HG02678 (cell line): Measurements from ENCODE around the gene GAPDH.
"Not testable (repeated sequence)": the region's sequence is repeated elsewhere in the genome, so short reads cannot be mapped to it uniquely, and the experiment has no call there.

Source experiments
- ATAC-seq: cut with Tn5 transposase; IDR thresholded peaks from one replicate; pipeline ENCODE4 v1.9.1; 2021; ENCODE audit warnings: mild to moderate bottlenecking, moderate library complexity; ENCODE audit not compliant: unreplicated experiment

The GAPDH gene

DNA sequence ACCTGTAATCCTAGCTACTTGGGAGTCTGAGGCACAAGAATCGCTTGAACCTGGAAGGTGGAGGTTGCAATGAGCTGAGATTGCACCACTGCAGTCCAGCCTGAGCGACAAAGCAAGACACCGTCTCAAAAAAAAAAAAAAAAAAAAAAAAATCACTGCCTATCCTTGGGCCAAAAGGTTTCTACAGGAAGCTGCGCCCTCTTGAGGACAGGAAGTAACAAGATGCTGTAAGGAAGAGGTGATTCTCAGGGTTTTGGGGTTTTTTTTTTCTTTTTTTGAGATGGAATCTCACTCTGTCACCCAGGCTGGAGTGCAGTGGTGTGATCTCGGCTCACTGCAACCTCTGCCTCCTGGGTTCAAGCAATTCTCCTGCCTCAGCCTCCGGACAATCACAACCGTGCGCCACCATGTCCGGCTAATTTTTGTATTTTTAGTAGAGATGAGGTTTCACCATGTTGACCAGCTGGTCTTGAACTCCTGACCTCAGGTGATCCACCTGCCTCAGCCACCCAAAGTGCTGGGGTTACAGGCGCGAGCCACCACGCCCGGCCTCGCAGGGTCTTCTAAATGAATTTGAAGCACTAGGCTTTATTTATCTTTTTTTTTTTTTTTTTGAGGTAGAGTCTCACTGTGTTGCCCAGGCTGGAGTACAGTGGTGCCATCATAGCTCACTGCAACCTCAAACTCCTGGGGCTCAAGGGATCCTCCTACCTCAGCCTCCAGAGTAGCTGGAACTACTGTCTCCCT is 23.9 kb downstream of the GAPDH start:
- ATAC-seq = not testable (repeated sequence)

DNA sequence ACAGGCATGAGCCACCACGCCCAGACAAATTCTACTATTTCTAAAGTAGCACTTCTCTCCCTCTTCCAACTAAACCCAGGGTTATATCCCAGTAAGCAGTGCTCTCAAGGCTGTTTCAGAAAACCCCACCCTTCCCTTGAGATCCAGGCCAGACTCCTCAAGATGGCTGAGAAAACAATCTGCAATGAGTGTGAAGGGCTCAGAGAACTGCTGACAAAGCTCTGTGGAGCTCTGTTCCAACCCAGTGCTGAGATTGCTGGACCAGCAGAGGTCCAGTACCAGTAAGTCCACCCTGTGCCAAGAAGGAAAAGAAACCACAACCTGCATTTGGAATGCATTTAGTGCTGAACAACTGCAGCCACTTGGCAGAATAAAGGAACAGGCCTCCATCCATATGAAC is 25.2 kb downstream of the GAPDH start:
- ATAC-seq = no peak

DNA sequence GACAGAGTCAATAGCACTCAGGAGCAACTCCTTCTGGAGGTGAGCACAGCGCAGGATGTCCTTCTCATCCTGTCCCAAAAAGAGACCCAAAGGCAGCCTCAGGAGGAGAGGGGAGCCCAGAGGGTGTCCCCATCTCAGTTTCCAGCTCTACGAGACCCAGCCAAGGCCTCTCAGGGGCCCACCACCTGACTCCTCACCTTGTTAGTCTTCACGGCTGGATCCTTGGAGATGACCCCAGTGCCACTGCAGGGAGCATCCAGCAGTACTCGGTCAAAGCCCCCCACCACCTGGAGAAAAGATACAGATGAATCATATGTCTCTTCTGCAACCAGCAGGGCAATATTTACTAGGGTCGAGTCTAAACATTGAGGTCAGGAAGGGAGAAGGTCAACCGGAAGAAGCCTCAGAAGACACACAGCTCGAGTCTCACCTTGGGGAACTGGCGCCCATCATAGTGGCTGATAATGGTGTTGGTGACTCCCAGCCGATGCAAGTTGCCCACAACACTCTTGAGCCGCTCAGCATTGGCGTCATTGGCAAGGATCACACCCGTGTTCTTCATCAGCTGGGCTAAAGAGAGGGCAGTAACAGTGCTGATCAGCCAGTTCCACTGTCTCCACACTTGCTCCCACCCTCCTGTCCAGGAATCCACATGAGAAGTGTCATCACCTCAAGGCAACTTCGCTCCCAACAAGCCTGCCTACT is 26.3 kb downstream of the GAPDH start:
- no peak for ATAC-seq

DNA sequence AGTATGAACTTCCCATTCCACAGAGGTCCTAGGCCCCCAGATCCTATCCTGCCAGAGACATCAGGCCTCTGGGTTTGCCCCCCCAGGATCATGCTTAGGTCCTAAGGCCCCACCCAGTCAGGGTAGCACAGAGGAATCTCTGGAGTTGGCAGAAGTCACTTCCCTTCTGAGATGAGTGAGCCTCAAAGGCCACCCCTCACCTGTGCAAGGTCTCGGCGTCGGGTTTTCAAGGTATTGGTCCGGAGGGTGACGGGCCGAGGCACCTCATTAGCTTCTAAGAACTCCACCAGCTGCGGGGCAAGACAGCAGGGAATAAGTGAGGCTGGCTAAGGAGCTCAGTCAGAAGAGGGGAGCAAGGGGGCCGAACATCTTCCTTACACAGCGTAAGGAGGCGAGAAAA is 28.6 kb downstream of the GAPDH start:
- ATAC-seq = no peak

DNA sequence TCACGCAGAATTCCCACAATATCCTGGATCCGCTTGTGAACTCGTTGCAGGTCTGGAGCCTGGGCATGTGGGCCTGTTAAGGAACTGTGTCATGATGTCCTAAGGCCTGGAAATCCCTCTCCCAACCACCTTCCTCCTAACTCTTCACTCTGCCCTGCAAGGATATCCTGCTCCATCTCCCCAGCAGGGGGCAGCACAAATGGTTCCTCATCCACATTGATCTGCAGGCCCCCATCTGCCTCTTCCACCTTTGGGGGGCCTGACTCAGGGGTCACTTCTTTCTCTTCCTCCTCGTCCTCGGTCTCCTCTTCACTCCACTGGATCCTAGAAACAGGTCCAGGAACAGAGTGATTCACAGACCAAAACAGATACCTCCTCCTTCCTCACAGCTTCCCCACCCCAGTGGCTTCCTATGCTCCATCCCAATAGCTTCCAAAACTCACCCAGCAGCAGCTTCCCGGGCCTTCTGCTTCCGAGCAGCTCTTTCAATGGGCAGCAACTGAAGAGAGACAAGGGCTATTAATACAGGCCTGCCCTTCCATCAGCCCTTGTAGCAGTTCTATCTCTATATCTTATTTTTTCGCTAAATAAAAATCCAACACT is 29.2 kb downstream of the GAPDH start:
- no peak for ATAC-seq

DNA sequence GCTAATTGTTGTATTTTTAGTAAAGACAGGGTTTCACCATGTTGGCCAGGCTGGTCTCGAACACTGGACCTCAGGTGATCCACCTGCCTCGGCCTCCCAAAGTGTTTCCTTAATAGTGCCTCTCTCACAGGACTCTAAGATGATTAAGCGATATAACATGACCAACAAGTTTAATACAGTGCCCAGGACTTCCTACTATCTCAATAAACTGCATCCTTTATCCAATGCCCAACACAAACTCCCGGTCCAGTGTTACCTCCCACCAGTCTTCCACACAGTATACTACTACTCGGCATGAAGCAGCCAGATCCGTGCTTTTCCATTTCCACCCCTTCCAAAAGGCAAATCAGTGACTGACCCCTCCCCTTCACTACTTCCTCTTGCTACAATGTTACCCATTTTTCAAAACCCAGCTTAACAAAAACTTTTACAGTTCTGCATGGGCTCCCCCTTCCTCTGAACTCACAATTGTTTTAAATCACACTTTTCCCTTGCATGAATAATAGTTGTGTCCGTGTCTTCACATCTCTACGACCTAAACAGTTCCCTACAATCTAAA is 32.9 kb downstream of the GAPDH start:
- no peak for ATAC-seq

DNA sequence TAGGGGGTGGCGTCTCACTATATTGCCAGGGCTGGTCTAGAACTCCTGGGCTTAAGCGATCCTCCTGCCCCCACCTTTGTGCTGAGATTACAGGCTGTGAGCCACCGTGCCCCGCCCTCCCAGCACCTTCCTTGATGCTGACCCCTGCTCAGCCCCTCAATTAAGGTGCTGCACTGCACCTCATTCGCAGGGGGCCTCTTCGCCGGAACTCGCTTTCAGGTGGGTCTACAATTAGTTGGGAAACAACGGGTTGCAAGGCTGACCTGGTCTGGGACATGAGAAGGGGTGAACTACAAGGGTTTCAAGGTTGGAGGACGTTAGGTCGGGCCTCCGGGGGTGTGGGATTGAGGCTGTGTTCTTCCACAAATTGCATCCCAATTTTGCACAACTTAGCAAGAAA is 35.0 kb downstream of the GAPDH start:
- no peak for ATAC-seq

DNA sequence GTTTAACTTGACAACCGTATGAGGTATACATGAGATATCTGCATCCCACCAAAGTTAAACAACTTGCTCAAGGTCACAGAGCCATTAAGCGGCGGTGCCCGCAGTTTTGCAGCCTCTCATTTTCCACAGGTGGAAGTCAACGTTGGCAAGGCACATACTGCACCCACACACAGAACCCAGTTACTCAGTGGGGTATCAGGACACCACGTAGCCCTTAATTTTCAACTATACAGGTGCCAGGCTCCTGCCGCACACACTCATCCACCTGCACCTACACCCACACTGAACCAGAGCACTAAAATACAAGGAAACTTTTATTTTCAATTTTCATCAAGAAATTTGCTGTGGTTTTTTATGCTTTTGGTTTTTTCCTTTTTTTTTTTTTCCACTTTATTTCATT is 35.5 kb downstream of the GAPDH start:
- no peak for ATAC-seq

DNA sequence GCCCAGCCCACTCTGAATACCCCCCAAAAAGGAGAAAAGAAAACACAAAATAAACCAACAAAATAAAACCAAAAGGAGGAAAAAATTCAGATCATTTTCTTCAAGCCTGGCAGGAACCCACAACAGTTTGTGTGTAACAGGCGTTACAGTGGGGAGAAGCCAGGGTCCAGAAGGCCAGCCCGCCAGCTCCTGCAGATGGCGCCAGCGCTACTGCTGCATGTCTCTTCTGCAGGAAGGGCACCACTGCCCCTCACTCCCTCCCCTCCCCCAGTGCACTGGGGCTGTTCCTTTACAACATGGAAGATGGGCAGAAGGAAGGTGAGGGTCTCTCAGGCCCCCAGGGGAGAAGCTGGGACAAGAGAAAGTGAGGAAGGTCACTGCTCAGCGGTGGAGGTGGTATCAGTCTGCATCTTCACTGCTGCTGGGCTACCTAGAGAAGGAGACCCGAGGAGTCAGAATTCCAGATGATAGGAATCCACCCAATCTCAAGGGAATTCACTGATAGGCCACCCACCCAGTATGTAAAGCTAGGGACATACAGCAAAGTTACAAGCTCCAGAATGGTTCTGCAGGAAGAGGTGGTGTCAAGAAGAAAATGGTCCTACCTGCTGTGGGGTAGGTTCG is 36.1 kb downstream of the GAPDH start:
- ATAC-seq = no peak

DNA sequence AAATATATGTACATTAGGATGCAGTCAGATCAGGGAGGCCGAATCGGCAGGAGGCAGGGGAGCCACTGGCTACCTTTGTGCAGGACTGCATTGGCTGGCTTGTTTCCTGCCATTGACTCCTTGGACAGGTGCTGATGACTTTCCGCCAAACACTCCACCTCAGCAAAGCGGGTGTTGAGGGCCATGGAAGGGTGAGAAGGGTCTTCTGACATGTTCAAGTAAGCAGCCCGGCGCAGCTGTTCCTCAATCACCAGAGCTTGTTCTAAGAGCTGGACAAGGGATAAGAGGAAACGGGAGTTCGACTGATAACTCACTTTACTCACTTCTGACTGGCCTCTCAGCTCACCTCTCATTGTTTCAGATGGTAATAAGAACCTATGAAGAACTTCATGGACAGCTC is 38.7 kb downstream of the GAPDH start:
- no peak for ATAC-seq

DNA sequence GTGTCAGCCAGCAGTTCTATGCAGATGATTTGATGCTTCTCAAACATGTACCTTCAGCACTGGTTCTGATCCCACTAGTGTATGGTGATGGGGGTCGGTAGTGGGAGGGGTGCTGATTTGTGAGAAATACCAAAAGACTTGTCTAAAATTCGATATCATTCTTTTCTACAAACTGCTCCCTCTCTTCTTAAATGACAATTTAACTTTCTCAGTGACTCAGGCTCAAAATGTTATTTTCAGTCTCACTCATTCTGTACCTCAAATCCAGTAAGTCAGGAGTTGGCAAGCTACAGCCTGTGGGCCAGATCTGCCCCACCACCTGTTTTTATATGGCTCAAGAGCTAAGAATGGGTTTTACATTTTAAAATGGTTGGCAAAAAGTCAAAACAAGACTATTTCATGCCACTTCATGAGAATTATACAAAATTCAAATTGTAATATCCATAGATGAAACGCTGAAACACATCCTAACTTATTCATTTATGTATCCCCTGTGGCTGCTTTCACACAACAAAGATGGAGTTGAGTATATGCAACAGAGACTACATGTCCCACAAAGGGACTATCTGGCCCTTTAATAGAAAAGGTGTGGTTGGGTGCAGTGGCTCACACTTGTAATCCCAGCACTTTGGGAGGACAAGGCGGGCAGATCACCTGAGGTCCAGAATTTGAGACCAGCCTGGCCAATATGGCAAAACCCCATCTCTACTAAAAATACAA is 40.4 kb downstream of the GAPDH start:
- ATAC-seq = no peak

DNA sequence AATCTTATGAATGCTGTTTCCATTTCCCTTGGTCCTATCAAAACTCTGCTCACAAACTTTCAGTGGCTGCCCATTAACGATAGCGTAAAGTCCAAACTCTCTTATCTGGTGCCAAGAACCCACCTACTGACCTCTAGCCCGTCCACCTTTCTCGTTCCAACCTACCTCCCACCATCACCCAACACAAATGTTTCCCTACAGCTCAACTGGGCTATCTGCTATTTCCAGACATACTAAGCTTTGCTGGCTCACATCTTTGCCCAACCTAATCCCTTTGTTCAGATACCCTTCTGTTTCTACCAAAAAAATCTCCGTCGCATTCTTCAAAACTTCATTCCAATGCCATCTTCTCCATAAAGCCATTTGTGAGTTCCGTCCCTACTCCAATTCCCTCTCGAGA is 41.3 kb downstream of the GAPDH start:
- ATAC-seq = no peak

DNA sequence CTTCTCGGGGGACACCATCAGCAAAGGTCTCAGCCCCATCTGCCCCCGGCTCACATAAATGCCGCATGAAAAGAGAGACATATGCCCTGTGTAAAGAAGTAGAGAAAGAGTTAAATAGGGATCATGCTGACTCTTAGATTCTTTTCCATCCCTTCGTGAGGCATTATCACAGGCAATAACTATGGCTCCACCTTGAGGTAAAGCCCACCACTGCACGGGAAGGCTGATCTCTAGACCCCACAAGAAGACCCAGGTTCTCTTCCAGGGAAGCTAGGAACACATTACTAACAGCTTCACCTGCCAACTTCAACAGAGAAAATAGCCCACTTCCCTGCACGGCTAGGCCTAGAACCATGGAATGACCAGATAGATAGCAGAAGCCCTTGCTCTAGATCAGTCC is 47.9 kb downstream of the GAPDH start:
- no peak for ATAC-seq

DNA sequence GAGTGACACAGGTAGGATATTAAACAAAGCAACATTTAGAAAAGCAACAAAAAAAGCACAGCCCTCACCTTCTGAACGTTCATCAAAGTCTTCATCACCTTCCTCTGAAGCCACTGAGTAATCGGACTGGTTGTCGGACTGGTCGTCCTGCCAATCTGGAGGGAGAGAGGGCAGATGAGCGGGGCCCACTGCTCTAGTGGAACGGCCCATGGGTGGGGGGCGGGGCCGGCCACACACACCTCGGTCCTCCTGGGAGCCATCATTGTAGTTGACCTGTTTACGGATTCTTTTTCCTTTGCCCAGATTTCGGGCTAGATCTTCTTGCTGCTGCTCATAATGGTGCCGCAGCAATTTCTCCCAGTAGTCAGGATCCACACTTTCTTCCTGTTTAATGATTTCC is 48.6 kb downstream of the GAPDH start:
- ATAC-seq = no peak

DNA sequence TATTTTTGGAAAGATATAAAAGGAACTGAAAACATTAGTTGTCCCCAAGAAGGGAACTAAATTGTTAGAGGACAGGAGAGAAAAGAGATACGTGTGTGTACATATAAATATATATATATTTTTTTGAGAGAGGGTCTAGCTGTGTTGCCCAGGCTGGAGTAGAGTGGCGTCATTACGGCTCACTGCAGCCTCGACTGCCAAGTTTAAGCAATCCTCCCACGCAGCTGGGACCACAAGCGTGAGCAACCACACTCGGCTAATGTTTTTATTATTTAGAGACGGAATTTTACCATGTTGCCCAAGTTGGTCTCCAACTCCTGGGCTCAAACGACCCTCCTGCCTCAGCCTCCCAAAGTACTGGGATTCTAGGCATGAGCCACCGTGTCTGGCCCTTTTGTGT is 50.0 kb downstream of the GAPDH start:
- no peak for ATAC-seq

DNA sequence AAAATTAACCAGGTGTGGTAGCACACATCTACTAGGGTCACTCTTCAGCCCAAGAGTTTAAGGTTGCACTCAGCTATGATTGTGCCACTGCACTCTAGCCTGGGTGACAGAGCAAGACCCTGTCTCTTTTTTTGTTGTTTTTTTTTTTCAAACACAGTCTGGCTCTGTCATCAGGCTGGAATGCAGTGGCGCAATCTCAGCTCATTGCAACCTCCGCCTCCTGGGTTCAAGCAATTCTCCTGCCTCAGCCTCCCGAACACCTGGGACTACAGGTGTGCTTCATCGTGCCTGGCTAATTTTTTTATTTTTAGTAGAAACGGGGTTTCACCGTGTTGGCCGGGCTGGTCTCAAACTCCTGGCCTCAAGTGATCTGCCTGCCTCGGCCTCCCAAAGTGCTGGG is 52.3 kb downstream of the GAPDH start:
- not testable (repeated sequence) for ATAC-seq
